T follicular helper cell (primary cell): Measurements from ENCODE around the gene OR14C36.
"Not testable (repeated sequence)": the region's sequence is repeated elsewhere in the genome, so short reads cannot be mapped to it uniquely, and the experiment has no call there.

Source experiments
- DNase-seq: peaks from one replicate; pipeline ENCODE4 v3.0.0-alpha.2; 2020; ENCODE audit warnings: low read depth
- total RNA-seq, 2 experiments: gene quantifications; one replicate each; lab custom pipeline; 2026; lab: John Stamatoyannopoulos, UW

The OR14C36 gene
- 0 to 0.04 reads per million in 2 experiments for total RNA-seq

- no peak for DNase-seq
These were observed at the start of gene OR14C36 for GRCh38 chr1:248348475-248348874. TSS of gene OR14C36 (plus strand) at chr1:248348775. CDS start at chr1:248348775, 0 bp downstream.

DNA sequence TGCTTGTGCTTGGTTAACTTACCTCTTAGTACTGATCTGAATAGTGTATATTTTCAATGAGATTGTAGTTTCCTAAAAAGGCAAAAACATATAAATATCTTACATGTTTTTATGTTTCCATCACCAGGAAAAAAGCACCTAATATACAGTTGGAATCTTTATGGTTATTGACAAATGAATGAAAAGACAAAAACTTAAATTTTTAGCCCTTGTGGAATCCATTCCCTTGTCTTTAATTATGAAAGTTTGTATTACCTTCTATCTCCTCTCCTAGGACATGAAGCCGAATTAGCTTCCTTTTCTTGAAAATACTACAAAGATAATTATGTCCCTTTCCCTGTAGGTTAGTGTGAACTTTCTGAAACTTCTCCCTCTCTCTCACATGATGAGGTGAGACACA lies 45.3 kb upstream of the OR14C36 start, which contains the start of gene OR2T12:
OR2T12 (minus strand) TSS at position 101 of the 400 bp plus-strand sequence. CDS start 7,846 bp downstream, outside the sequence.
- DNase-seq: no peak

DNA sequence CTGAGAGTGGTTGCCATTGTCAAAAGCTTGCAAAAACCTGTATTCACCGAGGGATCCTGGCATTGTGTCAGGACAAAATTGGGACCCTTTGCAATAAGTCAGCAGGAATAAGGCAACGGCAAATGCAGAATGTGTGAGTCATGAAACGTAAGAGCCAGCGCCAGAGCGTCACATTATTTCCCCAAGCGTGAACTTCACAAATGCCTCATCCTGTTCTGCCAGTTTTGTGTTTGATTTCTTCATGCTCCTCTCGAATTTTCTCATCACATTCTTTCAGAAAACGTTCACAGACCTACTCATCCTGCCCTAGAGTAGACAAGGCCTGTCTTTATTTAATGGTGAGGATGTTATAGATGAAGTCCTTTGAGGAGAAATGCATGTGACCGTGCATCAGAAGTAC lies 42.9 kb upstream of the OR14C36 start:
- not testable (repeated sequence) for DNase-seq

GRCh38 chr1:248306103-248306502 lies 42.5 kb upstream of the OR14C36 start:
- DNase-seq: no peak

GRCh38 chr1:248306740-248307139 lies 41.8 kb upstream of the OR14C36 start:
- not testable (repeated sequence) for DNase-seq

DNA sequence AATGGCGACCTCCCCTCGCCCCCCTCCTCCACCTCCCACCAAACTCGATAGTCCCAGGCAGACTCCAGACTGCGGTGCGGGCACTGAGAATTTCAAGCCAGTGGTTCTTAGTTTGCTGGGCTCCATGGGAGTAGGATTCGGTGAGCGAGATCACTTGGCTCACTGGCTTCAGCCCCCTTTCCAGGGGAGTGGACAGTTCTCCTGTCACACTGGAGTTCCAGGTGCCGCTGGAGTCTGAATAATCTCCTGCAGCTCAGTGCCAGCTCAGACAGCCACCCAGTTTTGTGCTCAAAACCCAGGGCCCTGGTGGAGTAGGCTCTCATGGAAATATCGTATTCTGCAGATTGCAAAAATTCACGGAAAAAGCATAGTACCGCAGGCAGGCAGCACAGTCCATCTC lies 31.8 kb upstream of the OR14C36 start:
- DNase-seq: no peak

DNA sequence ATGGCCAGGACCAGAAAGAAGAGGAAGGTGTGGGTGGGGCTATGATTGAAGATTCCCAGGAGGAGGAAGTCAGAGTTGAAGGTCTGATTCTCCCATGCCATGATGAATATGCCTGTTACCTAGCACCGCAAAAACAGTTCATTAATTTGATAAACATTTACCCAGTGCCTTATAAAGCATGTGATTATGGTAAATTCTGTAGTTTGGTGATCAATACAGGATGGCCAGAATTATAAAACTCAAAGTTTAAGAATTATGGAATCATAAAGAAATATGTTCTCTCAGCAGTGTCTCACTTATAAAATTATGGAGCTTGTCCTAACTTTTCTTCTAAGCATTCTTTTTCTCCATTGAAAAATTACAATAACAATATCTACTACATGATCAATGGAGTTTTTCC lies 24.1 kb upstream of the OR14C36 start, which contains the start of gene OR2M7:
OR2M7 (minus strand) TSS at position 101 of the 400 bp plus-strand sequence; CDS start at position 101, 0 bp downstream.
- no peak for DNase-seq

DNA sequence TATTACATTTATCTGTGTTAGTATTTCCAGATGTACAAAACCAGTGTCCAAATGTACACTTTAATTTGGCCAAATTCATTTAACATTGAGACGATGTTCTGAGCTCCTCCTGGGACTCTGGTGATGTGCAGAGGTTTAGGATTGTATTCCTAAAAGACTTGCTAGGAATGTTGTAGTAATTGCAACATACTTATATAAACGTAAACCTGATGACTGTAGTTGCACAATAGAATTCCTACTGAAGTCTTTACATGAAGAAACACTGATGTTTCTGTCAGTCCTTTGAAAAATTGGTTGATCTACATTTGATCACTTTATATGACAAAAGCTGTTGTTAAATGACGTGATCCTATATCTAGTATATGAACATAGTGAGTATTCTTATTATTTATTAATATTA lies 5.1 kb upstream of the OR14C36 start:
- DNase-seq: no peak

DNA sequence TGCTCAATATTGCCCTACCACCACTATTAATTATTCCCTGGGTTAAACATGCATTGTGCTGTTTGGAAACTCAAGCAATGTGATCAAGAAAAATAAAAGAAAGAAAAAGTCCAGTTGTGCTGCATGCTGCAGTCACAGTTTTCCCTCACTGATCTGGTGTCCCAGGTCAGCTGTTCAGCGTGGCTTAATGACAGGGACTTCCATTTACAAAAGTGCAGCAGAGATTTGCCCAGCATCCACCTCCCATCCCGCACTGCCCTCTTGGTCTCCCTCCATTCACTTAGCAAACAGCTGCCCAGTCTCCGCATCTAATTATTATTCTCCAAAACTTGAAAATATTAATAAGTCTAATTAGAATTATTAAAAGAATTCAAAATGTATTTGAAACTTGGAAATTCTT lies 10.8 kb downstream of the OR14C36 start:
- DNase-seq: no peak

DNA sequence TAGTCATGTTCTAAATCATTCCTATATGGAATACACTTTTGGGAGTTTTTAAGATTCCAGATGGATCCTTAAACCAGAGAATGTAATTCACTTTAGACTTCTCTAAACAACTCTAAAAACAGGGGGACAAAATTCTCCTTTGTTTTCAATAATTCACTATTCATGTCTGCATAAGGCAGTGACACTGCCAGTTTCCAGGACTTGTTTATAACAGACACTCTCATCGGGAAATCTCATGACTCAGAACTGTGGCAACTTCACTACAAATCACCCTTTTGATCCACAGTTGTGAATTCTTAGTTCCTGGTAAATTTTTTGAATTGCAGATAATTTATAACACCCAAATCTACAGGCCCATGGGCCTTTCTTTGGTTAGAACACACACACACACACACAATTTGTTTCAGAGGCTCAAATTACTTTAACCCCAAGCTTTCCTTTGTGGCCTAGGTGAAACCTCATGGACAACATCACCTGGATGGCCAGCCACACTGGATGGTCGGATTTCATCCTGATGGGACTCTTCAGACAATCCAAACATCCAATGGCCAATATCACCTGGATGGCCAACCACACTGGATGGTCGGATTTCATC lies 12.6 kb downstream of the OR14C36 start, which contains the start of gene OR2T4:
OR2T4 (plus strand) TSS at position 545 of the 595 bp plus-strand sequence; CDS start at position 545, 0 bp downstream.
- no peak for DNase-seq

DNA sequence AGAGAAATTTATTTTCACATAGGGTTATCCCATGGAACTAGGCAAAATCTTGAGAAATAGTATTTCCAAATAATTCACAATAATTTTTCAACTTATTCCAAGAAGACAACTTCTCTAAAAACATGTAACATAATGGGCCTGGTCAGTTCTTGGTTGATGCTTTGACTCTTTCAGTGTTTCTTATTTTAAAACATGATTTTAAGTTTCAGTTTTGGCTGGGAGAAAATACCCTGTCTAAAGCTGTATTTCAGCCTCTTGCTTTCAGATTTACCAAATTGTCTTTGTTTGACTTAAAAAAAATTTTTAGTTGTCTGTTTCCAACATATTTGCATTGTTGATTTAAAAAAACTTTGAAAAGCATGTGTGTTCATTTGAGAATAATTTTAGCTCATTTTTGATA lies 18.0 kb downstream of the OR14C36 start:
- DNase-seq: no peak

DNA sequence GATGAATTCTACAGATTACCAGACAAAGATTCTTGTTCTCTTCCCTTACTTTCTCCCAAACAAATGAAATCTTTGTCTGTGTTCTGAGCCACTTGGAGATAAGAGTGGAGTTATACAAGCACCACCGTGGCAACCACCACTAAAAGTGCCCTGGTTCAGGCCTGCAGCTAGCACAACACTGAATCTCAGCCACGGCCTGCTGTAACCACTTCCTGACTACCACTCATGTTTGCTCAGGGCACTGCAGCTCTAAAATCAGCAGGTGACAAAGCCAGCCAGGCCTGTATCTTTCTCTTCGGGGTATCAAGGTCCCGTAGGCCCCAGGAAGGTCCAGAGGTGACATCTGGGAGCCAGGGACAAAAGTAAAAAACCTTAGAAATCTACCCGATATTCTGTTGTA lies 23.8 kb downstream of the OR14C36 start:
- DNase-seq: no peak

DNA sequence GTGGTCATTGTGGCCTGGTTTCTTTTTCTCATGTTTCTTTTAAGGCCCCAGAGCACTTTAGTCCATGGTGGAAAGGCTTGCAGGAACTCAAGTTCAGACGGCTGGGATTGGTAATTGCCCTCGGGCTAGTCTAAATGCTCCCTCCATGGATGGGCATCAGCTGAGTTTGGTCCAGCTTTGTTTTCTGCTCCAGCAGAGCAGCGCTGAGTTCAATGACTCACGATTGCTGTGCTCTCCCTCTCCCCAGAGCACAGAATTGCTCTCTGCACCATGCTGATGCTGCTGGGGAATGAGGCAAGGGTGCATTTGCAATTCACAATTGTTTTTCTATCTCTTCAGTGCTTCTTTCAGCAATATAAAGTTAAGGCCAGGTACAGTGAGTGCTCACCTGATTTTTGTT lies 25.2 kb downstream of the OR14C36 start:
- no peak for DNase-seq

GRCh38 chr1:248375446-248375845 lies 26.9 kb downstream of the OR14C36 start, which contains the start of gene OR2T6:
TSS of gene OR2T6 (plus strand) at chr1:248375746. CDS start at chr1:248387609, 11,863 bp downstream.
- DNase-seq: no peak

DNA sequence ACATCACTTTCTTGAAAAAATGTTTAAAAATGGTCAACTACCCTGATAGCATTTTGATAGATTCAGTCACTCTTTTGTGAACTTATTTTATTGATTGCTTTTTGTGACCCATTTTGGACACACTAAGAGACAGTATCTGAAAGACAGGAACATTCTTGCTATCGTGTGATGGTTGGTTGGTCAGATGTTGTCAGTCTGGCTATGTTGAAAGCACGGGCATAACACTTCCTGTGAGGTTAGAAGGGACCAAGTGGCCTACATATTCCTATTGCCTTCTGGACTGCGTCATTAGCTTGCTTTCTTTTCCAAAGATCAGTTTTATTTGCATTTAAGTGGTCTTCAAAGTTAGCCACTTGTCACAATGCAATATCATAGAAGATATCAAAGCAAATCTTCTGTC lies 28.3 kb downstream of the OR14C36 start:
- no peak for DNase-seq

GRCh38 chr1:248380854-248381253 lies 32.3 kb downstream of the OR14C36 start:
- no peak for DNase-seq

DNA sequence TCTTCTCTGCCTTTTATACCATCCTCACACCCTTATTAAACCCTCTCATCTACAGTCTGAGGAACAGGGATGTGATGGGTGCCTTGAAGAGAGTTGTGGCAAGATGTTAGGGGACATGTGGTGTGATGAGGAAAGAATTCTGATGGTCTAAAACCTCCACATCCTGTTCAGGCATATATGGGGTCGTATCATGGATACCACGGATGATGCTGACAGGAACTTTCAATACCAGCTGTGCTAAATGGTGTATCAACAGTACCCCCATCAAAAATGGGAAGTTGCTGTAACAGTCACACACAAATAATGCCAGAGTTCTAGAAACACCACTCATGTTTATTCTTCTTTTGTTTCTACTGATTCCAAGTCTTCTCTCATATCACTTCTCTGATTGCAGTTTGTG lies 39.9 kb downstream of the OR14C36 start:
- no peak for DNase-seq

DNA sequence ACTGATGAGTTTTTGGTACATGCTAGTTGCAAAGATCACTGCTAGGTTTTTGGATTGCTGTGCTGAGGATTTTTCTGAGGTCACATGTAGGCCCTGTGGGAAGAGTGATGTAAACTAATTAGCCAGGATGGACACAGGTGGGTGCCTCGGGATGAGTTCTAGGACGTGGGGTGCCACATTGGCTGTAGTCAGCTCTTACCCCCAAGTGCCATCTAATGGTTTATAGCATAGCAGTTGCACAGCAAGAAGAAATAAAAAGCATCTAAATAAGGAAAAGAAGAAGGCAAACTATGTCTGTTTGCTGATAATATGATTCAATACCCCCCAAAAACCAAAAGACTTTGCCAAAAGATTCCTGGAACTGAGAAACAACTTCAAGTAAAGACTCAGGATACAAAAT lies 44.5 kb downstream of the OR14C36 start:
- DNase-seq: no peak
